K562 (cell line): ENCODE data around the gene GPT2. TPM values are rescaled to one million over a fixed set of nuclear protein-coding genes. Genes with fewer than 3 reads are reported as not detected.

Experiments used
- ATAC-seq: fragments of 200-7000 bp; cut with Tn5 transposase; 3 replicates; pipeline ENCODE4 v1.9.1; 2020; ENCODE audit warnings: moderate library complexity
- BruUV-seq: library from RNA; stranded (reverse); fragments of 400-500 nt; replicated peaks from 2 replicates; lab custom pipeline; 2021; lab: Mats Ljungman, UMichigan
- CTCF ChIA-PET: fragments of 300-600 bp; formaldehyde crosslinking; extraction: SDS; loops from one replicate; lab custom pipeline; 2021; ENCODE audit warnings: low intra/inter-chr PET ratio; lab: Yijun Ruan, JAX
- POLR2A ChIA-PET: fragments of 300-600, 350-650 bp; sonication (Branson Sonifier 250); formaldehyde crosslinking; extraction: SDS; loops from one replicate; lab custom pipeline; 2021; ENCODE audit warnings: antibody characterized with exemption, inconsistent platforms; lab: Yijun Ruan, JAX
- DNase-seq, 4 experiments: peaks; one replicate each; pipeline versions ENCODE4 v3.0.0 to v3.0.0-alpha.2; 2011 to 2018; ENCODE audit warnings: low spot score in 3 of 4, mixed read lengths in 3 of 4; ENCODE audit errors: extremely low read depth in 1 of 4
- FAIRE-seq: peaks from 2 replicates; lab custom pipeline; 2011; peaks lifted over from hg19 to GRCh38; lab: Jason Lieb, UNC
- H2AFZ ChIP-seq: 2 replicates; pipeline ENCODE4 v1.6.0; 2011; ENCODE audit warnings: low read depth, low read length, control low read depth, inconsistent platforms
- H3K27ac ChIP-seq: fragments of 200-600 bp; 3 replicates; pipeline ENCODE4 v1.8.0; 2011; ENCODE audit warnings: low read depth, mild to moderate bottlenecking, control low read depth, inconsistent platforms, low read length, moderate library complexity, mixed read lengths; ENCODE audit errors: extremely low read depth
- H3K27me3 ChIP-seq, 2 experiments: fragments of 300-600 bp in 1 of 2; 2 replicates in 1 of 2; 3 replicates in 1 of 2; pipeline versions ENCODE4 v1.6.0 to v1.8.0; 2011; ENCODE audit warnings: inconsistent platforms in 2 of 2, low read length in 2 of 2, mild to moderate bottlenecking in 1 of 2, mixed read lengths in 1 of 2, moderate library complexity in 1 of 2; ENCODE audit not compliant: control insufficient read depth in 2 of 2, insufficient read depth in 2 of 2
- H3K36me3 ChIP-seq: fragments of 300-600 bp; 3 replicates; pipeline ENCODE4 v1.8.0; 2011; ENCODE audit warnings: mild to moderate bottlenecking, low read length, inconsistent platforms; ENCODE audit not compliant: control insufficient read depth, insufficient read depth
- H3K4me1 ChIP-seq, 2 experiments: fragments of 200-600 bp in 1 of 2; replicated peaks in 1 of 2; 2 replicates in 1 of 2; 3 replicates in 1 of 2; pipeline versions ENCODE4 v1.5.1 to v1.8.0; 2011; ENCODE audit warnings: inconsistent platforms in 2 of 2, low read length in 2 of 2, mild to moderate bottlenecking in 1 of 2, mixed read lengths in 1 of 2, moderate library complexity in 1 of 2; ENCODE audit not compliant: control insufficient read depth in 2 of 2, insufficient read depth in 2 of 2
- H3K4me2 ChIP-seq: 2 replicates; pipeline ENCODE4 v1.6.1; 2011; ENCODE audit warnings: low read length, control low read depth, inconsistent platforms, mixed read lengths; ENCODE audit not compliant: insufficient read depth
- H3K4me3 ChIP-seq: fragments of 200-600 bp; sonication (generic), shearing (Covaris generic); 2 replicates; pipeline ENCODE4 v1.5.1; 2016; ENCODE audit warnings: control low read depth, inconsistent platforms
- H3K79me2 ChIP-seq: fragments of 200-600 bp; 3 replicates; pipeline ENCODE4 v1.8.0; 2011; ENCODE audit warnings: low read length, inconsistent platforms; ENCODE audit not compliant: control insufficient read depth, insufficient read depth
- H3K9ac ChIP-seq, 2 experiments: 2 replicates each; pipeline versions ENCODE4 v1.6.0 to v1.6.1; 2011; ENCODE audit warnings: low read depth in 2 of 2, low read length in 2 of 2, control low read depth in 1 of 2, inconsistent platforms in 1 of 2, mild to moderate bottlenecking in 1 of 2, mixed read lengths in 1 of 2; ENCODE audit not compliant: insufficient read depth in 1 of 2
- H3K9me1 ChIP-seq: one replicate; pipeline ENCODE4 v1.6.0; 2011; ENCODE audit warnings: inconsistent platforms, mild to moderate bottlenecking, low read length, moderate library complexity; ENCODE audit not compliant: control insufficient read depth, insufficient read depth
- H3K9me3 ChIP-seq: replicated peaks from 2 replicates; pipeline ENCODE4 v1.5.1; 2011; ENCODE audit warnings: low read depth, low read length, inconsistent platforms; ENCODE audit not compliant: control insufficient read depth, insufficient read depth
- H4K20me1 ChIP-seq: replicated peaks from 2 replicates; pipeline ENCODE4 v1.6.1; 2011; ENCODE audit warnings: low read length, inconsistent platforms, mixed read lengths; ENCODE audit not compliant: control insufficient read depth, insufficient read depth
- CEBPB ChIP-seq: fragments of 450-650 bp; IDR thresholded peaks from 2 replicates; pipeline ENCODE4 v1.6.1; 2016; ENCODE audit warnings: missing genetic modification characterization, missing compliant biosample characterization
- KLF16 ChIP-seq: IDR thresholded peaks from 2 replicates; pipeline ENCODE4 v1.6.1; 2016; ENCODE audit warnings: antibody characterized with exemption
- MED1 ChIP-seq: sonication (generic); formaldehyde crosslinking; IDR thresholded peaks from 2 replicates; pipeline ENCODE4 v1.8.1; 2023; ENCODE audit warnings: missing genetic modification reagents, borderline replicate concordance
- PCBP1 ChIP-seq: fragments of 200-400 bp; formaldehyde crosslinking; IDR thresholded peaks from 2 replicates; pipeline ENCODE4 v1.6.1; 2018; ENCODE audit warnings: mild to moderate bottlenecking, low read depth, low read length; ENCODE audit not compliant: poor library complexity, severe bottlenecking
- POLR2AphosphoS5 ChIP-seq: IDR thresholded peaks from 2 replicates; pipeline ENCODE4 v1.6.1; 2011; ENCODE audit warnings: mild to moderate bottlenecking, low read depth, low read length, moderate library complexity; ENCODE audit not compliant: control insufficient read depth, insufficient read depth
- ZC3H8 ChIP-seq: fragments of 450-650 bp; IDR thresholded peaks from 2 replicates; pipeline ENCODE4 v1.6.1; 2017
- ZNF140 ChIP-seq: fragments of 250-450 bp; sonication (Bioruptor Pico); IDR thresholded peaks from 2 replicates; pipeline ENCODE4 v1.8.0; 2021; ENCODE audit warnings: moderate library complexity, mild to moderate bottlenecking, inconsistent platforms
- ZNF277 ChIP-seq: fragments of 250-450 bp; sonication (Bioruptor Pico); IDR thresholded peaks from 2 replicates; pipeline ENCODE4 v1.8.0; 2022; ENCODE audit warnings: inconsistent platforms, mild to moderate bottlenecking, moderate library complexity, borderline replicate concordance
- ZNF586 ChIP-seq: fragments of 450-650 bp; formaldehyde crosslinking; conservative IDR thresholded peaks from 2 replicates; pipeline ENCODE4 v1.4.0; 2020; ENCODE audit warnings: mild to moderate bottlenecking, moderate library complexity
- WGBS: fragments of 100-300 bp; shearing (Covaris generic); methylation state at CpG from one replicate; pipeline ENCODE4 v1.1.6; 2016; ENCODE audit warnings: low coverage, mixed read lengths; ENCODE audit not compliant: insufficient coverage; ENCODE audit errors: missing lambda C conversion rate; 5-methylcytosine and 5-hydroxymethylcytosine counted together
- in situ Hi-C: fragments of 300-500 bp; cut with MboI; formaldehyde crosslinking; loops from 4 replicates; pipeline ENCODE4 v1.15.0; 2018; ENCODE audit warnings: inconsistent platforms, mixed read lengths
- intact Hi-C: fragments of 100-400 bp; cut with micrococcal nuclease; formaldehyde crosslinking; loops from 2 replicates; pipeline ENCODE4 v1.14.2; 2022
- polyA plus RNA-seq, 8 experiments: library from polyadenylated mRNA; depleted of rRNA in 4 of 8; stranded (reverse) in 5 of 8; unstranded in 3 of 8; fragments of >200 nt; fragmentation: Nextera tagmentation in 2 of 8; fragmentation: Illumina TruSeq in 1 of 8; extraction: Ambion mirVana in 2 of 8; extraction: Trizol in 1 of 8; gene quantifications; 2 replicates each; pipeline versions ENCODE4 v1.2.1 to v1.2.3, GENCODE V29; 2011 to 2014; ENCODE audit warnings: inconsistent platforms in 1 of 8, missing spikeins in 1 of 8
- total RNA-seq, 7 experiments: library from RNA; depleted of rRNA in 6 of 7; stranded (reverse); fragments of >200 nt in 6 of 7; fragmentation: Illumina TruSeq in 2 of 7; extraction: Trizol in 2 of 7; gene quantifications; 2 replicates each; pipeline versions ENCODE4 v1.2.1 to v1.2.3, GENCODE V29; 2011 to 2021; ENCODE audit warnings: low replicate concordance in 1 of 7

The GPT2 gene
- total and polyA plus RNA-seq, 9 of the 15 experiments (the other 6 are each of a cell fraction or from before 2014, with no cell fraction given): 0.79 to 14.4 (median 5.8) TPM

DNA sequence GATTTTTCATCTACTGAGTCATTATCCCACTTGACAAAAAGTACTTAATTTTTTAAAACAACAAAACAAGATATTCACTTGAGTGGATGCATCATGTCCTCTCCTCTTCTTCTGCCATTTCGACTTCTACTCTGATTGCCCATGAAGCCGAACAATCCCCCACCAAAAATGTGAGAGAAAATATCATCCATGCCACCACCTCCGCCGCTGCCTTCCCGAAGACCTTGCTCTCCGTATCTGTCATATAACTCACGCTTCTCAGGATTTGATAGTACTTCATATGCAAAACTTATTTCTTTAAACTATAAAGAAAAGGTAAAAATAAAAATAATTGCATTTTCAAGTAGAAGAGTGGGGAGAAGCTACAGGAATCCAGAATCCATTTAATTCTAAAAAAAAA lies 87.1 kb downstream of the GPT2 start:
- H3K36me3 ChIP-seq: peaks cover 58% of the 10 kb centered on the region
- no peak overlapping the region for H3K4me3 ChIP-seq
- WGBS: 97% methylated on average over 7 of the region's 7 CpGs
- H3K27me3 ChIP-seq: no peaks in the 10 kb centered on the region
- TF ChIP-seq ZC3H8: no peak
- no peak for TF ChIP-seq ZNF586 (CRISPR knock-in tag)
- TF ChIP-seq POLR2AphosphoS5: no peak
- TF ChIP-seq MED1 (CRISPR knock-in tag): no peak
- TF ChIP-seq KLF16: no peak
- no peak for TF ChIP-seq ZNF277 (CRISPR knock-in tag)
- TF ChIP-seq ZNF140: no peak
- no peak for TF ChIP-seq PCBP1
- TF ChIP-seq CEBPB (tag): no peak
- TF ChIP-seq, all 486 proteins: peak for 0
- no peak overlapping the region for H3K27ac ChIP-seq
- intact Hi-C loops (no loop called here), in situ Hi-C loops (no loop called here)
- H2AFZ ChIP-seq: no peak overlapping the region
- POLR2A ChIA-PET: no interaction called here
- no peak overlapping the region for H3K4me2 ChIP-seq
- peaks cover 11 to 13% of the 10 kb centered on the region in 2 experiments; a peak in 4 of 5 replicates for H3K4me1 ChIP-seq
- no peaks in the 10 kb centered on the region for H3K9me1 ChIP-seq
- no TSS peak for BruUV-seq
- ATAC-seq: no peak
- DNase-seq: no peak
- no peaks in the 10 kb centered on the region for H3K9me3 ChIP-seq
- CTCF ChIA-PET: no interaction called here
- no peak overlapping the region; a peak in 1 of 4 replicates for H3K9ac ChIP-seq
- FAIRE-seq: no peak
- H3K79me2 ChIP-seq: peaks cover 56% of the 10 kb centered on the region
- H4K20me1 ChIP-seq: peaks cover 11% of the 10 kb centered on the region
